ENCODE data around the gene ERCC3.

Gene ERCC3

DNA sequence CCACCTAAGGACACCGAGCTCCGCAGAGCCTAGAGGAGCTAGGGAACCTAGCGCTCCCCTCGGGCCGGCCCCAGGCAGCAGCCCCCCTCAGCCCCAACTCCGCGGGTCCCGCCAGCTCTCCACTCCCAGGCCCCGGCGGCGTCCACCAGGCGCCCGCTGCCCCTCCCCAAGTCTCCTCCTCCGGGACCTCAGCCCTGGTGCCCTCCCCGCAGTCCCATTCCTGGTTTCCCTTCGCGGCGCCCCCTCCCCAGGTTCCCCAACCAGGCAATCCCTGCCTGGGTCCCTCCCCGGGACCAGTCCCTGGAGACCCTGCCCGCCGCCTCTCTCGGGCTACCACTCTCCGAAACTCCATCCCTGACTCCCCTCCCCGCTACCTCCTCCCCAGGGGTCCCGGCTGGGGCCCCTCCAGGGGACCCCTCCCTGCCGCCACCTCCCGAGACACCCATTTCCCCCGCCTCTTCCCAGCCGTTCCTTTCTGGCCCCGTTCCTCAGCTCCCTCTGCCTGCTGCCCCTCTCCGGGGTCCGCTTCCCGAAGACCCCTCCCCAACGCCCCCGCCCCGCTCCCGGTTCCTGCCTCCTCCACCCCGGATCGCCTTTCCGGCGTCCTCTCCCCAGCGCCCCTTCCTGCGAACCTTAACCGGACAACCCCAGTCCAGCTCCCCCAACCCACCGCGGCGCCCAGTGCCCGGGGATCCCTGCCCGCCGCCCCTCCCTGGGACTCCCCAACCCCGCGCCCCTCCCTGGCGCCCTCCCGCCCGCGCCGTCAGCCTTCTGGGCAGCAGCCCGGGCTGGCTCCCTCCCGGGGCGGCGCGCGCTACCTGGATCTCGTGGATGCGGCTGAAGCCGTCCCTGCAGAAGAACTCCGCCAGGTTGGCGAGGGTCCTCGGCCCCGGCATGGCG is 74.5 kb downstream of the ERCC3 start:
- DNase-seq (ENCODE audit: low spot score) = no peak
- Histone ChIP-seq H3K4me3 (ENCODE audit: severe bottlenecking) (peak overlapping the region; percentile 51), H3K4me1 (ENCODE audit: insufficient read depth, poor library complexity, severe bottlenecking) (peaks cover 11% of the 10 kb centered on the region), H3K9me3 (ENCODE audit: severe bottlenecking) (peaks cover 5% of the 10 kb centered on the region), H3K36me3 (ENCODE audit: low read depth) (no peaks in the 10 kb centered on the region), H3K27ac (ENCODE audit: poor library complexity, severe bottlenecking) (peak overlapping the region; percentile 89), H3K27me3 (ENCODE audit: insufficient read depth, poor library complexity, severe bottlenecking) (no peaks in the 10 kb centered on the region)
- TF ChIP-seq, protein P1, sequence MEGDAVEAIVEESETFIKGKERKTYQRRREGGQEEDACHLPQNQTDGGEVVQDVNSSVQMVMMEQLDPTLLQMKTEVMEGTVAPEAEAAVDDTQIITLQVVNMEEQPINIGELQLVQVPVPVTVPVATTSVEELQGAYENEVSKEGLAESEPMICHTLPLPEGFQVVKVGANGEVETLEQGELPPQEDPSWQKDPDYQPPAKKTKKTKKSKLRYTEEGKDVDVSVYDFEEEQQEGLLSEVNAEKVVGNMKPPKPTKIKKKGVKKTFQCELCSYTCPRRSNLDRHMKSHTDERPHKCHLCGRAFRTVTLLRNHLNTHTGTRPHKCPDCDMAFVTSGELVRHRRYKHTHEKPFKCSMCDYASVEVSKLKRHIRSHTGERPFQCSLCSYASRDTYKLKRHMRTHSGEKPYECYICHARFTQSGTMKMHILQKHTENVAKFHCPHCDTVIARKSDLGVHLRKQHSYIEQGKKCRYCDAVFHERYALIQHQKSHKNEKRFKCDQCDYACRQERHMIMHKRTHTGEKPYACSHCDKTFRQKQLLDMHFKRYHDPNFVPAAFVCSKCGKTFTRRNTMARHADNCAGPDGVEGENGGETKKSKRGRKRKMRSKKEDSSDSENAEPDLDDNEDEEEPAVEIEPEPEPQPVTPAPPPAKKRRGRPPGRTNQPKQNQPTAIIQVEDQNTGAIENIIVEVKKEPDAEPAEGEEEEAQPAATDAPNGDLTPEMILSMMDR (IDR thresholded peaks at IDR 0.05; ENCODE audit: poor library complexity, severe bottlenecking) = no peak
- peak; percentile 24; the same call in 2 of the 3 replicates for ATAC-seq (ENCODE audit: low read depth)

DNA sequence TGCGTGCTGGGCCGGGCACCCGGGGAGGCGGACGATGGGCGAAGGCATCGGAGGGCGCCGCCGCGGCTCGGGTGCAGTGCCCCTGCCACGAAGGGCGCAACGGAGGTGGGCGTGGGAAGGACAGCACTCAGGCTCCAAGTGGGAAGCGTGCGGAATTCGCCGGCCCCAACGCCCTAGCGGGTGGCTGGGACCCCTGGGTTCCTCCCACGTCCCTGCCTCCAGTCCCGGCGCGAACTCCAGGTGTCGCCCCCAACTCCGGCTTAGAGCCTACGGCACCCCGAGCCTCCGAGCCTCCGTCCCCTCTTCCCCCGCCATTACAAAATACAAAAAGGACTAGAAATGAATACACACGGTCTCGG is 75.2 kb downstream of the ERCC3 start:
- DNase-seq (ENCODE audit: low spot score) (no peak), ATAC-seq (ENCODE audit: low read depth) (peak; percentile 3; the same call in 1 of the 3 replicates)
- H3K4me1 ChIP-seq (ENCODE audit: insufficient read depth, poor library complexity, severe bottlenecking) = peaks cover 11% of the 10 kb centered on the region
- no peaks in the 10 kb centered on the region for H3K36me3 ChIP-seq (ENCODE audit: low read depth)
- H3K4me3 ChIP-seq (ENCODE audit: severe bottlenecking) = peak overlapping the region; percentile 51
- TF ChIP-seq, protein P1 (IDR thresholded peaks at IDR 0.05; ENCODE audit: poor library complexity, severe bottlenecking) = no peak
- H3K27ac ChIP-seq (ENCODE audit: poor library complexity, severe bottlenecking) = peak overlapping the region; percentile 89
- H3K9me3 ChIP-seq (ENCODE audit: severe bottlenecking) = peaks cover 5% of the 10 kb centered on the region
- H3K27me3 ChIP-seq (ENCODE audit: insufficient read depth, poor library complexity, severe bottlenecking) = no peaks in the 10 kb centered on the region

DNA sequence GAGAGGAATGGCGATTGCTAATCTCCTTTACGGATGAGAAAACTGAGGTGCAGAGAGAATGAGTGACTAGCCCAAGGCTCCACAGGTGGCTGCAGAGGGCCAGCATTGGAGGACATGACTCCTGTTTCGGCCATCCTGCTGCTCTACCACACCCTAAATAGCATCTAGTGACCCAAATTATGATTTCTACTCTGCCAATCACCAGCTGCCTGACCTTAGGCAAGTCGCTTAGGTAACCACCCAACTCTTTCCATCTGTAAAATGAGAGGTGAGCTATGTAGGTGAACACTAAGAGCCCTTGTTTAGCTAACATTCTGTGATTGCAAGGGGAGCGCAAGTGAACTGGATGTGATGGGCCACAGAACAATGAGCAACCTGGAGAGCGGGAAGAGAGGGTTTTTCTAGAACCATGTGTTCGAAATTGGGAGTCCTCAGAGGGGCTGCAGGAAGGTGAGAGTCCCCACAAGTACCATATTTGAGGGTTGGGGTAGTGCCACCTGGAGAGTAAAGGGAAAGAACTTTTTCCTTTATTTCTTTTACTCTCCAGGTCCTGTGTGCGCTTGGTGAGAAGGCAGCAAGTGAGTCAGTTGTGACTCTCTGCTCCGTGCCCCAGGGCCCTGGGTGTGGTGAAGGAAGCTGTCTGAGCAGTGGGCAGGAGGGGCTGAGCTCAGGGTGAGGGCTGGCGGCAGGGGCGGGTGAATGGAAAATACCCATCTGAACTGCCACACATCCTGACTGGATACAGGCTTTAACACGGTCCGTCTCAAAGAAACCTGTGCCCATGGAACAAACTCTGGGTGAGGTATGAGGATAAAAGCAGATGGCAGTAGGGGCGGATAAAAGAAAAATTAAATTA is 76.2 kb downstream of the ERCC3 start:
- H3K36me3 ChIP-seq (ENCODE audit: low read depth) = no peaks in the 10 kb centered on the region
- peak overlapping the region; percentile 89 for H3K27ac ChIP-seq (ENCODE audit: poor library complexity, severe bottlenecking)
- H3K4me1 ChIP-seq (ENCODE audit: insufficient read depth, poor library complexity, severe bottlenecking) = peaks cover 11% of the 10 kb centered on the region
- peak; percentile 96 for ATAC-seq (ENCODE audit: low read depth)
- H3K27me3 ChIP-seq (ENCODE audit: insufficient read depth, poor library complexity, severe bottlenecking) = no peaks in the 10 kb centered on the region
- TF ChIP-seq, protein P1 (IDR thresholded peaks at IDR 0.05; ENCODE audit: poor library complexity, severe bottlenecking) = no peak
- H3K9me3 ChIP-seq (ENCODE audit: severe bottlenecking) = peaks cover 5% of the 10 kb centered on the region
- H3K4me3 ChIP-seq (ENCODE audit: severe bottlenecking) = peak overlapping the region; percentile 51
- peak; percentile 97 for DNase-seq (ENCODE audit: low spot score)

DNA sequence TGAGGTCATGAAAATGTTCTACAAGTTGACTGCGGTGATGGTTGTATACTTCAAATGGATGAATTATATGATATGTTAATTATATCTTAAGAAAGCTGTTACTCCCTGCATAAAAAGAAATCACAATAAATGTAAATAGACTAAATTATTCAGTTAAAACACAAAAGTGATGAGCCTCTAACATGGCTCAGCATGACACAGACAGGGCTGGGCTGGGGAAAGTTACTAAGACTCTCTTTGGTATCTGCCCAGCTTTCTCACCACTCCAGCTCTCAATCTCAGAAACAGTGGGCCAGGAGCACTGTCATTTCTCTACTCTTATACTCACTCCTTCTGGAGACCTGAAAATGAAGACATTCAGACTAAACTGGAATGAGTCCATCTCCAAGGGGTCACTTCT is 77.4 kb downstream of the ERCC3 start:
- H3K27me3 ChIP-seq (ENCODE audit: insufficient read depth, poor library complexity, severe bottlenecking) = no peaks in the 10 kb centered on the region
- no peaks in the 10 kb centered on the region for H3K36me3 ChIP-seq (ENCODE audit: low read depth)
- TF ChIP-seq, protein P1 (IDR thresholded peaks at IDR 0.05; ENCODE audit: poor library complexity, severe bottlenecking) = no peak
- DNase-seq (ENCODE audit: low spot score) (no peak), ATAC-seq (ENCODE audit: low read depth) (no peak)
- peak overlapping the region; percentile 89 for H3K27ac ChIP-seq (ENCODE audit: poor library complexity, severe bottlenecking)
- H3K9me3 ChIP-seq (ENCODE audit: severe bottlenecking) = peaks cover 5% of the 10 kb centered on the region
- peaks cover 11% of the 10 kb centered on the region for H3K4me1 ChIP-seq (ENCODE audit: insufficient read depth, poor library complexity, severe bottlenecking)
- H3K4me3 ChIP-seq (ENCODE audit: severe bottlenecking) = no peak overlapping the region

All from RWPE2 (cell line).